Measurements from ENCODE around the gene SPARCL1.

SPARCL1 gene

DNA sequence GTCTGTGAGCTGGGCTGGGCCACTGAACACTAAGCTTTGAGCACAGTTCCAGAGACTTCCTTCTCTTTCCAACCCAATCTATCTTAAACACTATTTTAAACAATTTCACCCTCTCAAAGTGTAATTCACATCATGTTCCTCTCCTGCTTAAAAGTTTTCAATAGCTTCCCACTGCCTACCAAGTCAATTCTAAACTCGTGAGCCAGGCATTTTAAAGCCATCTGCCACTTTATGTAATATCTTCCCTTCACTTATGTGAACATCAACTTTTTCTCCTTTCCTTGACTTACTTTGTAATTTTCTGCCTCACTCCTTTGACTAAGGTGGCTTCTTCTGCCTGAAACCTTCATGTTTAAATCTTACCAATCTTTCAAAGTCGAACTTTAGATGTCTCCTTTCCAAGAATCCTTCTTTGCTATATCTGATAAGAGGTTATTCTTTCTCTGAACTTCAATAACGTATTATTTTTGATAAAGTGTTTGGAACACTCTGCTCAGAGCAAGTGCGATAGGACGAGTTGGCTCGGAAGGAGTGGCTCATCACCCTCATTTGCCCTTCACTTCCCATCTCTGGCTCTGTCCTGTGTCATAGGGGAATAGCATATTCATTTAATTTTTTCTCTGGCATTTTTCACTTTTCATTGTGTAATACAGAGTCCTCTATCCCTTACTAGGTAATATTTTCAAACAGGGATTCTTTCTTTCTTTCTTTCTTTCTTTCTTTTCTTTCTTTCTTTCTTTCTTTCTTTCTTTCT is 13.0 kb upstream of the SPARCL1 start:
- DNase-seq (ENCODE audit: low read depth in 2 of 2) = no peak

DNA sequence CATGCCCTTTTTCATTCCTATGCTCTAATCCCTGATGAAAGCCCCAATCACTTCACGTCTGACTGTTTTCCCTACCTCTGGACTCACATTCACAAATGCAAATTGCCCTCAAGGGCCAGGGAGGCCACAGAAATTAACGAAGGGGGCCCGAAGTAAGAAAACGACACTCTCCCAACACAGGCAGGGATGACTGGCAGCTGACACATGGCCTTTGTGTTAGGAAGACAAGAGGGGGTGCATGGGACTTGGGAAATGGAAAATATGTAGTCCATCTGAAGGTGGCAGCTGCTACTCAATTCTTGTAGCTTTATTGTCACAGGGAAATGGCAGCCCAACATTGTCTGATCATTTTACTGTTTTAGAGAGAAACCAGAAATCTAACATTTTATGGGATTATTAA is 12.3 kb upstream of the SPARCL1 start:
- no peak for DNase-seq (ENCODE audit: low read depth in 2 of 2)

DNA sequence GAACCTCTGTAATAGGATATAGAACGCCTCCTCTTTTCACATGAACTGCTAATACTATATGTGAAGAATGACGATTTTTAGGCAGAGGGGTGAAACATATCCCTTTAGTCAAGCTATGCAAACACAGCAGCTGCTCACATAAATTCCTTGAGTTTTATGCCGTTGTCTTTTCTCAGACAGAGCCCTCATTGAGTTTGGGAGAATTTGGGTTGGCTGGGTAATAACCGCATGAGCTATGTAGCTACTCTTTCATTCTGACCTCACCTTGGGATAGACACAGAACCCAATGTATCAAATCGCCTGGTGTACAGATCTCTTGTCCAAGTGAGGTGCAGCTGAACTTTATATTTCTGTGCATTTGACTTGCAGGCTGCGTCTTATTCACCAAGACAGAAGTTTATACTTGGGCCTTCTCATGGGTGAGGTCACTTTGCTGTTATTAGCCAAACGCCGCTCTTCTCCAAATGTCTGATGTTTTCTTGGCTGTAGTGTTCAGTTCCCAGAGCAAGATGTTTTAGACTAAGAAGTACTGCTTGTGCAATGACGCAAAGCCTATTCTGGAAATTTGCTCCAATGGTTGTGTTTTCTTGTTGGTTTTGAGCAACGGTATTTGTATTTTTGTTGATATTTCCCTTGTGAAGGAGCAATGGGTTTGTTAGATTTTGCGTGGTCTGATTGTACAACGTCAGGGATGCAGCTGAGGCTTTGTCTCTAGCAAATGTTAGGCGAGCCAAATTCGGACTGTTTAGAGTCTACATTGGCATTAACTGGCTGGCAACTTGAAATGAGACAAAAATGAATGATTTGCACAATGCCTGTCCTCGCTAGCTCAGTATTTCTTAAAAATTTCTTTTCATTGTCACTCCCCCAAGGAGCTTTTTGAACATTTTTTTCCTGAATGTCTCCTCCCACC is 11.2 kb upstream of the SPARCL1 start:
- no peak for DNase-seq (ENCODE audit: low read depth in 2 of 2)

DNA sequence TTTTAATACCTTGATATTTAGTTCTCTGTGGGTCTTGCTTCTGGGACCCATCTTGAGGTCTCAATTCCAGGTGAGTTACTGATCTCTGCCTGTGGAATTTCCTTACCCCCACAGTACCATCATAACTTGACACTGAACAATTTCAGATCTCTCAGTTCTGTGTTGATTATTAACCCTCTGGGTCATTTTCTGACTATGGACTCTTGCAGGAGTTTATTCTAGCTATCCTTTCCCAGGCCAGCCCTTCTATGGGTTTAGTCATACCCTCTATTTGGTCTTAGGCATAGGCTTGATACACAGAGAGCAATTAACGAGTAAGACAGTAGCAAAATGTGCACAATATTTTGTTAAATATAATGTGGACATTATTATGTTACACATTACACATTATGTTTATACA is 3.7 kb upstream of the SPARCL1 start:
- DNase-seq (ENCODE audit: low read depth in 2 of 2) = no peak

DNA sequence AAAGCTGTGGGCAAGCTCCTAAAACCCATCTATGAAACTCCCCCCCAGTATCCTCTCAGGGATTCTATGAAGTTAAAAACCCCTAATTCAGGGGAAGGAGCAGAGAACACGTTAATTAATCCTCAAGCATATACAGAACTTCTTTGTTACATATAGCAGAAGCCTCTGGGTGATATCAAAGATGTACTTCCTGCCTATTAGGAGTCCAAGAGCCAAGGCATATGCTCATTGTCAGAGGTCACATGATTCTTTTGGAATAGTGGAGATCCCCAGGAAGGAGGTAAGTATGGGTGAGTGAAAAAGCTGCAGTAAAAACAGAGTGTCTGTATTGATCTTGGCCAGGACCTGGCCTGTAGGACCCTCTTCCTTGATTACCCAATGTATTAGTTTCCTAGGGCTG is 2.9 kb upstream of the SPARCL1 start:
- DNase-seq (ENCODE audit: low read depth in 2 of 2) = no peak

DNA sequence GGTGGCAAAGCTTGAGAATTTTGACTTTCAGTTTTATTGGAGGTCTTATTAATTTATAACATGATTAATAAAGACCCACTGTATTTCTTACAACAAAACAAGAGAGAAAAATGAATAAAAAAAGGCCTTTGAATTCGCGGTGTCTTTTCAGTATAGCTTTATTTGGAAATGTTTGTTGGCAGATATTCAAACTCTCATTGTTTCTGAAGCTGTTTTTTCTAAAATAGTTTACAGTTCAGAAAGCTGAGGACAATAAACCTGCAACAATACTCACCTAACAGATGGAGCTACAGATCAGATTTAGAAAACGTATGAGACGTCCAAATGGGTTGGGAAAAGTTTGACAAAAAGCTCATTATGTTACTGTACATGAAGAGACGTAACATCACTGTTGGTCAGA is 2.4 kb upstream of the SPARCL1 start:
- no peak for DNase-seq (ENCODE audit: low read depth in 2 of 2)

DNA sequence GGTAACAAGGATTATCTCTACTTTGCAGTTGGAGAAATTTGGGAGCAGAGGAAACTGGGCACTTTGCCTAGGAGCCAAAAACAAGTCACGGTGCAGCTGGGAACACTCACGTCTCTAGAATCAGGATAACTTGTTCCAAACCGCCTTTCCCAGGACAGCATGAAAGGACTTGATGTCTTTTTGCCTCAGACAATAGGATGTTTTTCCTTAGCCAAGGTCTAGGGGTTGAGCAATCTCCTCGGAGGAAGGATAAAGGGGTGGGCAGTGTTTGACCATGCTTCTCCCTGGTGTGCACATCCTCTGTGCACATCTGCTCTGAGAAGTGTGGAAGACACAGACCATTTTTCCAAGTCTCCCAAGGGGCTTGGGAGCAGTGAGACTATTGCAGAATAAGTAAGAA is 1.7 kb upstream of the SPARCL1 start:
- no peak for DNase-seq (ENCODE audit: low read depth in 2 of 2)

DNA sequence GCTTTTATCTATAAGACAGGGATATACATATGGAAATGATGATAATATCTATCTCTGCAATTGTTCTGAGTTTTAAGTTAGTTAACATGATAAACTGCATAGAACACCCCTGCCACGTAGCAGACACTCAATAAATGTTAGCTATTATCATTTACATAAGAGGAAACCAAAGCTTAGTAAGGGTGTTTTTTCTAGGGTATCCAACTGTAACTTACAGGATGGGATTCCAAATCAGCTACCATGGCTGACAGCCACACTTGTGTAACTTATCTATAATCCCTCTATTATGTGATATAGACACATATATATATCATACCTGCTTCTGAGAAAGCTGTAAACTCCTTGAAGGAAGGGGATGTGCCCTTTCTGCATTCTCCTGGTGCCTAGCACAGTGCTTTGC is 1.1 kb upstream of the SPARCL1 start:
- DNase-seq (ENCODE audit: low read depth in 2 of 2) = no peak

DNA sequence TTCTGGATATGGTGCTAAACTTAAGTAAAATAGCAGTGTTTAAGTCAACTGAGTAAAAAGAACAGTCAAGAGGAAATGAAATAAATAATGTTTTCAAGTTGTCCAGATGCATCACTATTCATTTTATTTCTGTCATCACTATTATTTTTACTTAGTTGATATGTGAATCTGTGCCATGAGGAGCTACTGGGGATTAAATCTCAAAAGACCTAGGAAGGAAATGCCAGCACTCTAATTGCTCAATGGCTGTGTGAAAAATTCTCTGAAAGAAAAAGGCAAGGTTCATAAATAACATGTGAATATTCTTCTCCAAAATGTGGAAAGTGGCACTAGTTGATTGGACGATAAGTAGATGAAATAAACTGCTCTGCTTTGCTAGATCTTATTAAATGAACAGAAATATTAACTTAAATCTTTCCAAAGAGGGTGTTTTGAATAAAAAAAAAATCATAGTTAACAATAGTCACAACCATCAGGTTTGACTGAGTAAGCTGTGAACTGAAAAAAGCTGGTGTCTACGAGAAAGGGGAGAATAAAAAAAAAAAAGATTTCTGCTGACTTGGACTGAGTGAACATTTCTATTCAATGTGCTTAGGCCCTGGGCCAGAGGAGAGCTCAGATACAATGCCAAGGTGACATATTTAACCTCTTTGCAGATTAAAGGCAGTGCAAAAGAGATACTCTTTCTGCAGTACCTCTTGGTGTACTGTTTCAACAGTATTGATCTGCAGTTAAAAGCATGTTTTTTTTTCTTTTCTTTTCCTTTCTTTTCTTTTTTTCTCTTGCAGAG is 1.6 kb downstream of the SPARCL1 start:
- no peak for DNase-seq (ENCODE audit: low read depth in 2 of 2)

DNA sequence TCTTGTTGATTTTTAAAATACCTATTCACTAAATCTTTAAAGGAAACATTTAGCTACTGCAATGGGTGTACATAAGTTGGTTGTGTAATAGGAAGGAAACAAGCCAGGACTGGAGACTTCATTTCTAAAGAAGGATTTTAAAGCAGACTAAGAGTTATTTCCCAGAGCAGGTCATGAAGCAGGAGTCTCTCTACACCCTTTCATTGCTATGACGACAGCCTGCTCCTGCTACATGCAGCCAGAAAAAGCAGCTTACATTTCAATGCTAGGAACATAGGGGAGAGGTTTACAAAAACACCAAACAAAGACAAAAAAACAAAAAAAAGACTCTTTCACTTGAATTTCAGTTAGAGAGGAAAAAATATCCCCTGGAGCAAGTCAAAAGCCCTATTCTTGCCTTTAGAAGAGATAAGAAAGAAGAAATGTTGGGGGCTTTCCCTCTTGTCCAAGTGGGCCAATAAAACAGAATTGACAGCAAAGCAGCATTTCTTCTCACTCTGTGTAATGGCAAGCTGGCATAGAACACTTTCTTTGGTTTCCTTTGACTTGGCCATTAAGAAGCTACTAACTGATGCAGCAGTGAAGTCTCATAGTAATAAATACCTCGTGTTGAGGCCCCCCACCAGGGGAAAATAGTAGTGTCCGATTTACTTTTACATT is 3.4 kb downstream of the SPARCL1 start:
- DNase-seq (ENCODE audit: low read depth in 2 of 2) = no peak

DNA sequence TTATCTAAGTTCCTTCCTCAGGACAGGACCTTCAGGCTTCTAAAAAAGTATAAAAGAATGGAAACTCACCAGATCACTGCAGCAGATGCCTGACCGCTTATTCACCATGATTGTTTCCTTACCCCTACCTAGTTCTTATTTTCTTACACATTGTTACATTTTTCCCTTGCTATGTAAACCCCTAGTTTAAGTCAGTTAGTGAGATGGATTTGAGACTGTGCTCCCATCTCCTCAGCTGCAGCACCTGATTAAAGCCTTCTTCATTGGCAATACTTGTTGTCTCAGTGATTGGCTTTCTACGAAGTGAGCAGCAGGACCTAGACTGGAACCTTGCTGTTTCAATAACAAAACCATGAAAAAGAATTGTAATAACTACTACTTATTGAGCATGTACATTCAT is 4.7 kb downstream of the SPARCL1 start:
- no peak for DNase-seq (ENCODE audit: low read depth in 2 of 2)

DNA sequence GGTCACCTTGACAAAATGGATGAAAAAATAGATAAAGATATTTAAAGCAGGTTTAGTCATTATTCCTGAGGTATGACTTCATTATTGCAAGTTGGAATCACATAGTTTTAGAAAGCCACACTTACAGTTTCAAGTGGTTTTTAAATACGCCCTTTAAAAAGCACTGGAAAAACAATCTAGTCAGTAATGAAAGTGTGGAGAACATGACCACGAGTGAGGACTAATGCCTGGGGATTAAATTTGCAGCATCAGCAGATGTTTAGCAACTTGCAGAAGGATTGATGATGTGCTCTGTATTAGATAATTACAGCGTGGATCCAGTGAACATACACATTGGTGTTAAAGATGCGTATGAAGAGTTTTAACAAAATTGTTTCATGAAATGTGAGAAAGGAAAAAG is 5.9 kb downstream of the SPARCL1 start:
- DNase-seq (ENCODE audit: low read depth in 2 of 2) = no peak

DNA sequence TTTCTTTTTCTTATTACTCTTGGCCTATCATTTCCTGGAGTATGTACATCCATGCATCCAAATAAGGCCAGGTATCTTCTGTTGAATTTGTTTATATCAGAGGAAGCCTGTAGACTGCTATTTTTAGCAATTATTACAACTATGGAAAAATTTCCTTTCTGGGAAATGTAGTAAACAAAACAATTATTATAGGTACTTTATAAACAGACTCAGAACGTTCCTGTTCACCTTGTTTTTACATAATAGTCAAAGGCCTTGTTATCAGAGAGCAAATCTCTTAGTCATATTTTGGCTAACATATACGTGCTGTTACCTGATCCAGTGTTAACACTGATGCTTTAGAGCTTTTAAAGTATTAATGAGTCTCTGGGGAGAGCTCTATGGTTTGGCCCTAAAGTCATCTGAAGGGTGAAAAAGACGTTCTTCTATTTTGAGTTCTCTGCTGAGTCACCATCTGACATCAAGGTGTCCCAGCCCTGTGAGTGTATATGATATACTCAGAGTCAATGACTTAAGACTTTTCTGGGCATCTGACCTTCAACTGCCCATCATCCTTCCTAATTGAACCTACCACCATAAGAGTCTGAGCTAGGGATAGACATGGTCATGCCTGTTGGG is 7.3 kb downstream of the SPARCL1 start:
- no peak for DNase-seq (ENCODE audit: low read depth in 2 of 2)

DNA sequence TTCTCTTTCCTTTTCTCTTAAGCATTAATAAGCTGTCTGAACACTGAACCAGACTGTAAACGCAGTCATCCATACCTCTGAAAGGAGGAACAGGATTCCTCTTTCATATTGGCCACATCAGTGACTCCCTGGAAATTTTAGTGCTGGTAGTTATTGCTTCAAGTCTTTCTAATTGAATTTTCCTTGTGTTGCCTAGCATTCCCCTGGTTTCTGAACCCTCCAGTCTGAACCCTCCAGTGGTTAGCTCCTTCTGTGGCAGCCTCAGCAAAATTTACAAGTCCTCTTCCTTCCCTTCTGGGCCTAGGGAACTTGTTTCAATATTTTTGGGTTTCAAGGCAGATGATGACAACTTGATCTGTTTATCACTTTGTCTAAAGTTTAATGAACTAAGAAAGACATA is 7.9 kb downstream of the SPARCL1 start:
- no peak for DNase-seq (ENCODE audit: low read depth in 2 of 2)

DNA sequence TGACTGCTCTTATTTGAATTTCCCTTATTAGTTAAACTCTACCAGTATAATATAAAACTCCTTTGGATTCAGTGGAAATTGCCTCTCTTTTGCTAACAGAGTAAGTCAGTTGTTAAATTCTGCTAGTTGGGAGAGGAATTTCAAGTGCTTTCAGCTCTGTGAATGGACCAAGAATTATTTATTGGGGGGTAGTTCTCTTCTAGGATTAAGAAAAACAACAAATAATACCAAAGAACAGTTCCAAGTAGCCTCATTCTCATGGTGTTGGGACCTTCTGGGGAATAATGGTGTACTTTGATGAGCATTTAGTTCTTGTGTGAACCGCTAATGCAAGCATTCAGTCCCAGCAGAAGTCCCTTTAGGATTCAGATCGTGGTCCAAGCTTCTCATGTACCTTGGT is 11.6 kb downstream of the SPARCL1 start:
- DNase-seq (ENCODE audit: low read depth in 2 of 2) = no peak

DNA sequence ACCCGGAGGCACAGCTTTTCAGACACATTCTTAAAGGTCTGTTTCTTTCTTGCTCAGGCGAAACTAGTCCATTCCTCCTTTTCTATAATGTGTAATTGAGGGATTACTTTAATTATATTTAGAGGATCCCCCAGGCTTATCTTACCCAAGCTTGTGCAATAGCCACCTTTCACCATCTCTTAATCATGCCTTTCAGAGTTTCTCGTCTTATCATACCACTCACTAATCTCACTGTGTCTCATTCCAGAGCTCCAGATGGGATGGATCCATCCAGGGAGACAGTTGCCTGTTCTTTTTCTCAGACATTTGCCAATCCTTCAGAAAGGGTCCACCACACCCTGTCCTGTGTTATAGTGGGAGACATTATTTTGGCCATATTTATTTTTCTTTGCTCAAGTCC is 12.5 kb downstream of the SPARCL1 start:
- DNase-seq (ENCODE audit: low read depth in 2 of 2) = no peak

DNA sequence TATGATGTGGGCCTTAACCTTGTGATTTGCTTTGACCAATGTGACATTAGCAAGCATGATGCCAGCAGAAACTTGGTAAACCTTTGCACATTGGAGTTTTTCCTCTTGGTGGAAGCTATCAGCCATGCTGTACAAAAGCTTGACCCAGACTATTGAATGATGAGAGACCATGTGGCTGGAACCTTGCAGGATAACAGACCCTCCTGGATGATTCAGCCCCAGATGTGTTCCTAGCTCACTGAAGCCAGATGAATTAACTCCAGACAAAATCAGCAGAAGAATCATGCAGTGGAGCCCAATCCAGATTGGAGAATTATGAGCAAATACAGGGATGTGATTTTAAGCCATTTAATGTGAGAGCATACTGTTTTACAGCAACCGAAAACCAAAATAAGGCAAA is 16.8 kb downstream of the SPARCL1 start:
- no peak for DNase-seq (ENCODE audit: low read depth in 2 of 2)

DNA sequence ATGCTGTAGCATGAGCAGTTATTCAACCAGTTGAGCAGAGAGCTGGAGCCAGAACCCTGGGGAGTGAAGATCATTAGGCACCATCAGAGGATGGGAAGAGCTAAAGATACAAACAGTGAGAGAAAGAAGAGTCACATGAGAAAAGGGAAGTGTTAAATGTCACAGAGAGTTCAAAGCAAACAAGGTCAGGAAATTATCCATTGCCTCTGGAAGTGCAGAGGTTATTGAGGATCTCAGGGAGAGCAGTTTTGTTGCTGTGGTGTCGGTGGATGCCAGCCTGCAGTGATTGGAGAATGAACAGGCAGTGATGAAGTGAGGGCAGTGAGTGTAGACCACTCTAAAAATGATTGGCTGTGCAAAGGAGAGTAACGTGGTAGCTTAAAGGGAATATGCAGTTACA is 17.7 kb downstream of the SPARCL1 start:
- DNase-seq (ENCODE audit: low read depth in 2 of 2) = no peak

DNA sequence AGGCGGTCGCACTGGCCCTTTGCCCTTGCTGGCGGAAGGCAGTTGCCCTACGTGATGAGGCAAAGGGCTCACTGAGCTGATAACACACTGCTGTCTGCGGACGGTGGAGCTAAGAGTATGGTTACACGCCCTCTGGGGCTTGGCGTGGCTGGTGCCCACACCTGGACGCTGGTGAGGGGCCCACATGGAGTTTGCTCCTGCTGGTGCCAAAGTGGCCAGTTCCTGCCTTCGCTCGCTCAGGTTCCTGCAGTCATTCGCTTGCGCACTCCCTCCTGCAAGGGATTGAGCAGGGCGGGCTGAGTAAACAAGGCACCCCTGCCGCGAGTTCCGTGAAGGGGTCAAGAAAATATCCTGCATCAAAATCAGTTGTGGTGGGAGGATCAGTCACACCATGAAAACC is 18.4 kb downstream of the SPARCL1 start:
- DNase-seq (ENCODE audit: low read depth in 2 of 2) = no peak

DNA sequence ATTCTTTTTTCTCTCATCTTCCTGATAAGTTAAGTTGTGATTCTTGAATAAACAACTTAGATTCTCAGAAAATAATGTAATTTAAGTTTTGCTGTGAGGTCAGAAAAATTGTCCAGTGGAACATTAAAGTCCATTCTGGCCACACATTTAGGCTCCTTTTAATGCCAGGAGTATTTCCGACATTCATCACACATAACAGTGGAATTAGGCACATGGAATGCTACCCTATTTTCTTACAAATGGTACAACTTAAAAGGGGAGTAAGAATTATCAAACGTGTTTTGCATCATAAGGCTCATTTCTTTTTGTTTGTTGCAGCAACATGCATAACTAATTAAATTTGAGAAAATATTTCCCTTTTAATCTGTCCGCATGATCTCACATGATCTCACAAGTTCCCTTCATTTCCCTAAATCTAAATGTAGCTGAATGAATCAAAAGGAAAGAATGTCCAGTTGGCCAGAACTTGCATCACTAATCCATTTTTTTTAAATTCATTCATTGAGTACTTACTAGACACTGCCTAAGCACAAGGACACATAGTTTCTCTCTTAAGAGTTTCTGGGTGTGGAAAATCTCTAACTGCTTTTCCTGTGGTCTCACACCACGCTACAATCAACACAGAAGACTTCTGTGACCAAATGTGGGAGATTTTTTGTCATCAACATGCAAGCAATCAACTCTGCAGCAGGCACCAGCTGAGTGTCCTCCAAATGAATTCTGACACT is 22.0 kb downstream of the SPARCL1 start:
- no peak for DNase-seq (ENCODE audit: low read depth in 2 of 2)

DNA sequence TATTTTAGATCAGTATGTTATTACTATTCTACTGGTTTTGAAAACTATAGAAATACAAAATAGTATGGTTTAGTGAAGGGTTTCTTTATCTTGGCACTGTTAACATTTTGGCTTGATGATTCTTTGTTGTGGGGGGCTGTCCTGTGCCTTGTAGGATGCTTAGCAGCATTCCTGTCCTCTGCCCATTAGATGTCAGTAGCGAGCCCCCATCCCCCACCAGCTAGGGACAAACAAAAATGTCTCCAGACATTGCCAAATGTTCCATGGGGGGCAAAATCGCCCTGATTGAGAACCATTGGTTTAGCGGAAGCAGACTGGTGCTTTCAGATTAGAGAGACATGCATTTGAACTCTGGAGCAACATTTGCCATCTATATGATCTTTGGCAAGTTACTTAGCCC is 23.3 kb downstream of the SPARCL1 start:
- no peak for DNase-seq (ENCODE audit: low read depth in 2 of 2)
